Measurements from ENCODE around the gene BEAN1.

- TF ChIP-seq CTCF (IDR thresholded peaks at IDR 0.05): no peak
- TF ChIP-seq TCF7L2 (IDR thresholded peaks at IDR 0.05; ENCODE audit: low read depth, low read length): no peak
- TF ChIP-seq POLR2AphosphoS5 (IDR thresholded peaks at IDR 0.05; ENCODE audit: low read depth, low read length): no peak
Measured at GRCh38 chr16:66435896-66436295, 8.8 kb downstream of the BEAN1 start.

Data from Panc1 (cell line).